Mesendoderm (in vitro differentiated cells): Measurements from ENCODE around the gene YWHAB.

Experiments used
- DNase-seq: peaks from one replicate; pipeline ENCODE4 v3.0.0; 2013
- H2AK5ac ChIP-seq: 2 replicates; pipeline ENCODE4 v1.6.1; 2013; ENCODE audit warnings: low read length, inconsistent platforms
- H2BK120ac ChIP-seq: 2 replicates; pipeline ENCODE4 v1.6.1; 2013; ENCODE audit warnings: low read depth, mild to moderate bottlenecking, low read length, moderate library complexity, mixed read lengths
- H2BK15ac ChIP-seq: replicated peaks from 2 replicates; pipeline ENCODE4 v1.6.1; 2013; ENCODE audit warnings: low read depth, mild to moderate bottlenecking, moderate library complexity
- H2BK5ac ChIP-seq: 2 replicates; pipeline ENCODE4 v1.6.1; 2013; ENCODE audit warnings: low read length, inconsistent platforms
- H3K18ac ChIP-seq: 2 replicates; pipeline ENCODE4 v1.6.1; 2013; ENCODE audit warnings: mild to moderate bottlenecking, low read length, mixed read lengths
- H3K23ac ChIP-seq: one replicate; pipeline ENCODE4 v1.6.1; 2013; ENCODE audit warnings: low read length
- H3K27ac ChIP-seq: 2 replicates; pipeline ENCODE4 v1.5.1; 2013; ENCODE audit warnings: low read depth, mild to moderate bottlenecking, inconsistent platforms, low read length, moderate library complexity
- H3K27me3 ChIP-seq: 2 replicates; pipeline ENCODE4 v1.6.1; 2013; ENCODE audit warnings: low read length, control low read depth, mild to moderate bottlenecking, inconsistent platforms; ENCODE audit not compliant: insufficient read depth, poor library complexity
- H3K36me3 ChIP-seq: 2 replicates; pipeline ENCODE4 v1.6.1; 2013; ENCODE audit warnings: low read length, inconsistent platforms; ENCODE audit not compliant: control insufficient read depth, insufficient read depth
- H3K4ac ChIP-seq: one replicate; pipeline ENCODE4 v1.6.1; 2013; ENCODE audit warnings: low read depth, mild to moderate bottlenecking, low read length, moderate library complexity
- H3K4me1 ChIP-seq: 2 replicates; pipeline ENCODE4 v1.6.1; 2013; ENCODE audit warnings: low read depth, low read length, inconsistent platforms; ENCODE audit not compliant: control insufficient read depth
- H3K4me2 ChIP-seq: 2 replicates; pipeline ENCODE4 v1.6.1; 2013; ENCODE audit warnings: low read length
- H3K4me3 ChIP-seq: 2 replicates; pipeline ENCODE4 v1.5.1; 2013; ENCODE audit warnings: mild to moderate bottlenecking, low read length
- H3K56ac ChIP-seq: one replicate; pipeline ENCODE4 v1.6.1; 2013; ENCODE audit warnings: low read length
- H3K79me1 ChIP-seq: 2 replicates; pipeline ENCODE4 v1.6.1; 2013; ENCODE audit warnings: low read length, inconsistent platforms
- H3K79me2 ChIP-seq: 2 replicates; pipeline ENCODE4 v1.6.1; 2013; ENCODE audit warnings: mild to moderate bottlenecking, low read length; ENCODE audit not compliant: control insufficient read depth, insufficient read depth
- H3K9ac ChIP-seq: 2 replicates; pipeline ENCODE4 v1.6.1; 2013; ENCODE audit warnings: low read length, inconsistent platforms
- H4K5ac ChIP-seq: one replicate; pipeline ENCODE4 v1.6.1; 2013; ENCODE audit warnings: low read length
- H4K8ac ChIP-seq: one replicate; pipeline ENCODE4 v1.6.1; 2013; ENCODE audit warnings: low read depth, mild to moderate bottlenecking, control low read depth, low read length, moderate library complexity
- WGBS: extraction: QIAGEN DNeasy Blood & Tissue Kit; methylation state at CpG from one replicate; pipeline ENCODE4 v1.1.7; 2013; ENCODE audit warnings: low lambda C conversion rate, missing lambda C conversion rate; ENCODE audit not compliant: insufficient coverage; ENCODE audit errors: extremely low coverage; 5-methylcytosine and 5-hydroxymethylcytosine counted together

Gene YWHAB

DNA sequence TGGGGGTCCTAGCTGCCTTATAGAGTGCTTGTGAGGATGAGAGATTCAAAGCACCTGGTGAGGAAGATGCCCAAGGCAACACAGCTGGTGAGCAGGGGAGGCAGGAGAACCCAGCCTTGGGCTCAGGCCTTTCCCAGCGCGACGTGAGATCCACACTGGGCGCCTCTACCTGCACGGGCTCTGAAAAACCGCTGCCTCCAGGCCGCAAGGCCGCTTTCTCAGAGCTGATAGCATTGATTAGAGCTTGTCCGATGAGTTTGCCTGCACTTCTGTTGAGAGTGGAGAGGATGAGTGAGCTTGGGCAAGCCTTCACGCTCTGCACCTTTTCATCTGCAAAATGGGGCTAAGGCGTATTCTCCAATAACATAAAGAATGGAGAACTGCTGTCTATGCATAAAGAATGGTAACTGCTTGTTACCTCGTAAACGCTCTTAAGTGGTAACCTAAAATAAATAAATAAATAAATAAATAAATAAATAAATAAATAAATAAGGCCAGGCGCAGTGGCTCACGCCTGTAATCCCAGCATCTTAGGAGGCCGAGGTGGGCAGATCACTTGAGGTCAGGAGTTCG, 25.3 kb downstream of the YWHAB start:
- Histone ChIP-seq H2BK120ac (no peak overlapping the region), H3K18ac (peak overlapping the region; percentile 96), H4K8ac (peak overlapping the region; percentile 57), H2BK15ac (no peak overlapping the region), H3K4me1 (peaks cover 6% of the 10 kb centered on the region), H3K56ac (peak overlapping the region; percentile 94), H3K9ac (peak overlapping the region; percentile 90), H2BK5ac (no peak overlapping the region), H3K79me1 (peaks cover 7% of the 10 kb centered on the region), H3K23ac (no peak overlapping the region), H3K4me2 (peak overlapping the region; percentile 95), H2AK5ac (no peak overlapping the region), H3K36me3 (peaks cover 8% of the 10 kb centered on the region), H3K4ac (peak overlapping the region; percentile 58), H4K5ac (no peak overlapping the region), H3K79me2 (peaks cover 2% of the 10 kb centered on the region), H3K27me3 (no peaks in the 10 kb centered on the region), H3K27ac (peak overlapping the region; percentile 17), H3K4me3 (peak overlapping the region; percentile 82)
- WGBS = no CpG with 5 or more reads among the region's 17 CpGs
- peak; percentile 51 for DNase-seq

DNA sequence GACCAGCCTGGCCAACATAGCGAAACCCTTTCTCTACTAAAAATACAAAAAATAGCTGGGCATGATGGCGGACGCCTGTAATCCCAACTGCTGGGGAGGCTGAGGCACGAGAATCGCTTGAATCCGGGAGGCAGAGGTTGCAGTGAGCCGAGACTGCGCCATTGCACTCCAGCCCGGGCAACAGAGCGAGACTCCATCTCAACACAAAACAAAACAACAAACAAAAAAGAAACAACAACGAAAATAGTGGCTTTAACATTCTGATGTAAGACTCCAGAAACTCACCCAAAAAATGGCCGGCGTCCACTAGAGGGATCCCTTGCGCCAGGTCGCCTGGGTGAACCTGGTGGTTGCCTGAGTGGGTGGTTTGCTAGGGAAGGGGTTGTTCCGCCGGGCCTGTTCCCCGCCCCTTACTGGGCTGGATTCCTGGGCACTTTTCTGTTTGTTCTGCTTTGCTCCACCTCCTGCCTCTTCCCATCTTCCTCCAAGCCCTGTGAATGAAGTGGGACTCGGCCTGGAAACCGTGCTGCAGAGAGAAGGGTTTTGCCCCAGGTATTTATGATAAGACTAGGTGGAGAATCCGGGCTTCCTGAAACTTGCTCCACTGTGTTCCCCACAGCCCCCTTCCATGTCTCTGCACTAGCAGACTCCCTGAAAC, 25.9 kb downstream of the YWHAB start:
- no peaks in the 10 kb centered on the region for H3K27me3 ChIP-seq
- peak overlapping the region; percentile 8 for H3K18ac ChIP-seq
- no peak overlapping the region for H4K5ac ChIP-seq
- no peak overlapping the region for H2BK120ac ChIP-seq
- no peak overlapping the region for H3K4me3 ChIP-seq
- H3K4ac ChIP-seq = peak overlapping the region; percentile 37
- H2BK5ac ChIP-seq = no peak overlapping the region
- no peak overlapping the region for H3K23ac ChIP-seq
- H2AK5ac ChIP-seq = no peak overlapping the region
- peaks cover 8% of the 10 kb centered on the region for H3K36me3 ChIP-seq
- H3K9ac ChIP-seq = peak overlapping the region; percentile 53
- H3K79me2 ChIP-seq = peaks cover 2% of the 10 kb centered on the region
- no CpG with 5 or more reads among the region's 21 CpGs for WGBS
- no peak overlapping the region for H4K8ac ChIP-seq
- peaks cover 6% of the 10 kb centered on the region for H3K4me1 ChIP-seq
- H3K27ac ChIP-seq = no peak overlapping the region
- peaks cover 7% of the 10 kb centered on the region for H3K79me1 ChIP-seq
- peak; percentile 94 for DNase-seq
- H3K4me2 ChIP-seq = peak overlapping the region; percentile 28
- no peak overlapping the region for H2BK15ac ChIP-seq
- peak overlapping the region; percentile 73 for H3K56ac ChIP-seq

DNA sequence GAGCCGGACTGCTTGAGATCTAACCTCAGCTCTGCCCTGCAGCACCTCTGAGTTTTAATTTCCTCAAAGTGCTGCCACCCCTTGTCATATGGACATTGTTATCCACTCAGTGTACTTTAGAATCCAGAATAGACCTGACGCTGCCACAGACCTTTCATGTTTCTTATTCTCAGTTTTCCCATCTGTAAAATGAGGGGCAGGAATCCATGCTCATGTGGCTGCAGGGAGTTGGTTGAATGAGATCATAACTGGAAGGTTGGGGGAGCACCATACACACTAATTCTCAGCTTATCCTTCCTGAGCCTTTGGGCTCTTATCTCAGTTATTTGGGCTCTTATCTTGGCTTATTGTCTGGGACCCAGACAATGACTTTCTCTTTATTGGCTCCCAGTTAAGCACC, 26.7 kb downstream of the YWHAB start:
- no peak overlapping the region for H2AK5ac ChIP-seq
- peaks cover 6% of the 10 kb centered on the region for H3K4me1 ChIP-seq
- H2BK120ac ChIP-seq = no peak overlapping the region
- H3K9ac ChIP-seq = no peak overlapping the region
- no peak overlapping the region for H3K27ac ChIP-seq
- H3K4me3 ChIP-seq = no peak overlapping the region
- WGBS = no CpG with 5 or more reads among the region's 2 CpGs
- peaks cover 7% of the 10 kb centered on the region for H3K79me1 ChIP-seq
- peak; percentile 55 for DNase-seq
- H3K4ac ChIP-seq = no peak overlapping the region
- H3K56ac ChIP-seq = no peak overlapping the region
- peaks cover 2% of the 10 kb centered on the region for H3K79me2 ChIP-seq
- no peak overlapping the region for H2BK5ac ChIP-seq
- H3K4me2 ChIP-seq = no peak overlapping the region
- no peak overlapping the region for H2BK15ac ChIP-seq
- H4K8ac ChIP-seq = no peak overlapping the region
- H3K23ac ChIP-seq = no peak overlapping the region
- no peaks in the 10 kb centered on the region for H3K27me3 ChIP-seq
- H3K36me3 ChIP-seq = peaks cover 10% of the 10 kb centered on the region
- no peak overlapping the region for H4K5ac ChIP-seq
- H3K18ac ChIP-seq = no peak overlapping the region

DNA sequence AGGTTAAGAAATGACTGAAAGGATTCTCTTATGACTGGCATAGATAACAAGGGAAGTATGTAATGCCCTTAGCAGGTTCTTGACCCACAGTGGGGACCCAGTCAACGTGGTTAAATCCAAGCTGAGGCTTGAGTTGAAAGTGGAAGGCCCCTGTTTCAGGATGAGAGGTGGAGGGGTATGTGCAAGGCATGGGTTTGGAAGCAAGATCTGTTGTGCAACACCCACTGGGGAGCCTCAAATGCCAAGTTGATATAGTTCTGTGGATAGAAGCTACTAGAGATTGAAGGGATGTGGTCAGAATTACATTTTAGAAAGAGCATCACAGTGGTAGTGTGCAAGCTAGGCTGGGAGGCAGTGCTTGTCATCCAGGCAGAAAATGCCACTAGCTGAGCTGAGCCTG, 29.4 kb downstream of the YWHAB start:
- WGBS = no CpG with 5 or more reads among the region's 1 CpG
- Histone ChIP-seq H4K5ac (no peak overlapping the region), H3K27ac (no peak overlapping the region), H3K56ac (no peak overlapping the region), H3K9ac (no peak overlapping the region), H3K18ac (no peak overlapping the region), H3K27me3 (no peaks in the 10 kb centered on the region), H2BK15ac (no peak overlapping the region), H3K36me3 (peaks cover 16% of the 10 kb centered on the region), H3K79me1 (peaks cover 7% of the 10 kb centered on the region), H2BK120ac (no peak overlapping the region), H3K4ac (no peak overlapping the region), H3K4me3 (no peak overlapping the region), H3K4me1 (peaks cover 4% of the 10 kb centered on the region), H4K8ac (no peak overlapping the region), H3K79me2 (peaks cover 2% of the 10 kb centered on the region), H2AK5ac (no peak overlapping the region), H3K4me2 (no peak overlapping the region), H2BK5ac (no peak overlapping the region), H3K23ac (no peak overlapping the region)
- DNase-seq = no peak

DNA sequence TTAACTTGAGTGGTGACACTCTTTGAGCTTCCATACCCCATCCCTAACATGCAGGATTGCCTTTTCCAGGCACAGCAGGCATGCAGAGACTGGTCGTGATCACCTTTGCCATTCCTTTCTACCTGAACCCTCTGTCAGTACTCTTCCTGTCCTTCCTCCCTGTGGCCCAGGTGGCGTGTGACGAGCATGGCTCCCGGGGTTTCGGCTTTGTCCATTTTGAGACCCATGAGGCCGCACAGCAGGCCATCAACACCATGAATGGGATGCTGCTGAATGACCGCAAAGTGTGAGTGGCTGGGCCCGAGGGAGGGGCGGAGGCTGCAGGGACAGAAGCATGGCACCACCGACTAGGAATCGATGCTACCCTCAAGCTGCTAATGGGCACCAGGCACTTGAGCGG, 31.1 kb downstream of the YWHAB start:
- H3K27ac ChIP-seq = no peak overlapping the region
- H3K4me3 ChIP-seq = no peak overlapping the region
- H3K9ac ChIP-seq = no peak overlapping the region
- no peaks in the 10 kb centered on the region for H3K79me2 ChIP-seq
- H2BK120ac ChIP-seq = no peak overlapping the region
- H4K5ac ChIP-seq = no peak overlapping the region
- peaks cover 4% of the 10 kb centered on the region for H3K4me1 ChIP-seq
- H2AK5ac ChIP-seq = no peak overlapping the region
- no peak overlapping the region for H2BK5ac ChIP-seq
- no peak overlapping the region for H3K18ac ChIP-seq
- H3K36me3 ChIP-seq = peaks cover 16% of the 10 kb centered on the region
- H3K4me2 ChIP-seq = no peak overlapping the region
- DNase-seq = no peak
- no CpG with 5 or more reads among the region's 12 CpGs for WGBS
- no peak overlapping the region for H3K23ac ChIP-seq
- H3K4ac ChIP-seq = no peak overlapping the region
- H3K79me1 ChIP-seq = peaks cover 7% of the 10 kb centered on the region
- H3K27me3 ChIP-seq = no peaks in the 10 kb centered on the region
- H2BK15ac ChIP-seq = no peak overlapping the region
- no peak overlapping the region for H3K56ac ChIP-seq
- no peak overlapping the region for H4K8ac ChIP-seq

DNA sequence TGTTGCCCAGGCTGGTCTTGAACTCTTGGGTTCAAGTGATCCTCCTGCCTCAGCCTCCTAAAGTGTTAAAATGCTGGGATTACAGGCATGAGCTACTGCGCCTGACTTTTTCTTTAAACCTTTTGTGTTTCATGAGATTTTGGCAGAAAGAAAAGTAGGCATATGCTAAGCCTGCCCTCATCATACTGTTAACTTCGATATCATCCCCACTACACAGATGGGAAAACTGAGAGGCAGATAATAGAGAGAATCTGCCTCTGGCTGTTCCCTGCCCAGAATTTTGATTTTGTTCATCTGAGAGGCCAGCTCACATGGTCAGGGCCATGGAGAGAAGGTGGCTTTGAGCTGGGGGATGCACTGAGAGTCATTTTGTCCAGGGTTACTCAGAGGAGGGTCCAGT, 31.9 kb downstream of the YWHAB start:
- Histone ChIP-seq H2BK5ac (no peak overlapping the region), H4K5ac (no peak overlapping the region), H3K4ac (no peak overlapping the region), H3K27ac (no peak overlapping the region), H3K56ac (no peak overlapping the region), H3K4me2 (no peak overlapping the region), H3K27me3 (no peaks in the 10 kb centered on the region), H3K4me1 (no peaks in the 10 kb centered on the region), H3K36me3 (peaks cover 16% of the 10 kb centered on the region), H3K23ac (no peak overlapping the region), H3K9ac (no peak overlapping the region), H3K4me3 (no peak overlapping the region), H3K79me1 (peaks cover 3% of the 10 kb centered on the region), H2BK120ac (no peak overlapping the region), H2BK15ac (no peak overlapping the region), H3K18ac (no peak overlapping the region), H4K8ac (no peak overlapping the region), H2AK5ac (no peak overlapping the region), H3K79me2 (no peaks in the 10 kb centered on the region)
- no peak for DNase-seq
- WGBS = no CpG with 5 or more reads among the region's 2 CpGs
